Astrocyte (in vitro differentiated cells and primary cell): Measurements from ENCODE around the gene ZNF518B.

Experiments
- EZH2 ChIP-seq: IDR thresholded peaks from 2 replicates; pipeline ENCODE4 v1.6.1; 2012; ENCODE audit warnings: mild to moderate bottlenecking, low read length, inconsistent platforms; ENCODE audit not compliant: insufficient read depth
- TF ChIP-seq, protein P1 (sequence below): IDR thresholded peaks from 2 replicates; pipeline ENCODE4 v1.5.1; 2011; ENCODE audit warnings: low read depth, mild to moderate bottlenecking, inconsistent platforms, low read length, moderate library complexity; ENCODE audit not compliant: insufficient read depth

DNA sequence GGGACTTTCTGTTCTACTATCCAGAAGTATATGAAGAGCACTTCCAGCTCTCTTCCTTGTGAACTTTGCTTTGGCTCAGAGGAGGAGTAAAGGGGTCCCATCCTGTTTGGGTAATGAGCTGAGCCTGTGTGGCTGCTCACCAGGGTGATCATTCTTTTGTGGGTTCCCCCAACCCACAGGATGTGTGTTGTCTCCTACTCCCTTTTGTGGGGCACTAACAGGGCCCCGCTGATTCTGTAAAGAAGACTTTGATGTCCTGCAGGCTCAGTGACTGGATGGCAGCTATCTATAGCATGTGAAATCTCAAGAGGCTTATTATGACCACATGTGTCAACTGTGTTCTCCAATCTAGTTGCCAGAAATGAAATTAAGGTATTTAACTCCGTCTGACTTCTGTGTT is 40.8 kb downstream of the ZNF518B start:
- TF ChIP-seq, protein P1, sequence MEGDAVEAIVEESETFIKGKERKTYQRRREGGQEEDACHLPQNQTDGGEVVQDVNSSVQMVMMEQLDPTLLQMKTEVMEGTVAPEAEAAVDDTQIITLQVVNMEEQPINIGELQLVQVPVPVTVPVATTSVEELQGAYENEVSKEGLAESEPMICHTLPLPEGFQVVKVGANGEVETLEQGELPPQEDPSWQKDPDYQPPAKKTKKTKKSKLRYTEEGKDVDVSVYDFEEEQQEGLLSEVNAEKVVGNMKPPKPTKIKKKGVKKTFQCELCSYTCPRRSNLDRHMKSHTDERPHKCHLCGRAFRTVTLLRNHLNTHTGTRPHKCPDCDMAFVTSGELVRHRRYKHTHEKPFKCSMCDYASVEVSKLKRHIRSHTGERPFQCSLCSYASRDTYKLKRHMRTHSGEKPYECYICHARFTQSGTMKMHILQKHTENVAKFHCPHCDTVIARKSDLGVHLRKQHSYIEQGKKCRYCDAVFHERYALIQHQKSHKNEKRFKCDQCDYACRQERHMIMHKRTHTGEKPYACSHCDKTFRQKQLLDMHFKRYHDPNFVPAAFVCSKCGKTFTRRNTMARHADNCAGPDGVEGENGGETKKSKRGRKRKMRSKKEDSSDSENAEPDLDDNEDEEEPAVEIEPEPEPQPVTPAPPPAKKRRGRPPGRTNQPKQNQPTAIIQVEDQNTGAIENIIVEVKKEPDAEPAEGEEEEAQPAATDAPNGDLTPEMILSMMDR = no peak
- no peak for TF ChIP-seq EZH2
